ENCODE results near the gene TMC6.

DNA sequence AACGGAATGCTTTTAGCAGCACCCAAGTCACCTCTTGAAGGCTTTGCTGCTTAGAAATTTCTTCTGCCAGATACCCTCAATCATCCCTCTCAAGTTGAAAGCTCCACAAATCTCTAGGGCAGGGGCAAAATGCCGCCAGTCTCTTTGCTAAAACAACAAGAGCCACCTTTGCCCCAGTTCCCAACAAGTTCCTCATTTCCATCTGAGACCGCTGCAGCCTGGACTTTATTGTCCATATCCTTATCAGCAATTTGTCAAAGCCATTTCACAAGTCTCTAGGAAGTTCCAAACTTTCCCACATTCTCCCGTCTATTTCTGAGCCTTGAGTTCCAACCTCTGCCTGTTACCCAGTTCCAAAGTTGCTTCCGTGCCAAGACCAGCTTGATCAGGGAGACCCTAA is 27.4 kb downstream of the TMC6 start:
- no peak for TF ChIP-seq CTCF (IDR thresholded peaks at IDR 0.05)
- TF ChIP-seq POLR2A (IDR thresholded peaks at IDR 0.05) = no peak
- TF ChIP-seq EP300 (IDR thresholded peaks at IDR 0.05) = no peak

Data from sigmoid colon (tissue), 4 donors.